HTERT RPE-1 (cell line): ENCODE data around the gene FCMR.
"Not testable (repeated sequence)": the region's sequence is repeated elsewhere in the genome, so short reads cannot be mapped to it uniquely, and the experiment has no call there.

Experiments
- in situ Hi-C: fragments of 300-500 bp; cut with MboI; formaldehyde crosslinking; loops from 4 replicates; pipeline ENCODE4 v1.14.3; 2020; ENCODE audit warnings: low sequenced_read_pairs

Gene FCMR

DNA sequence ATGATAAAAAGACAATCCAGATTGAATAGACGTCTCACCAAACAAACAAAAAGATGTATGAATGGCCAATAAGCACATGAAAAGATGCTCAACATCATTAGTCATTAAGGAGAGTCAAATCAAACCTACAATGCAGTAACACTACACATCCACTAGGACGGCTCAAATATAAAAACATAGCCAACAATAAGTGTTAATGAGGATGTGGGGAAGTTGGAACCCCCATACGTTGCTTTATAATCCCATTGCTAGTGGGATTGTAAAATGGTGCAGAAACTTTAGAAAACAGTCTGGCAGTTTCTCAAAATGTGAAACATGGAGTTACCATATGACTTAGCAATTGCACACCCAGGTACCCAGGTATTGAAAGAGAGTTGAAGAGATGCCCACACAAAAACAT, 39.2 kb downstream of the FCMR start:
- in situ Hi-C loops, result no loop called here

DNA sequence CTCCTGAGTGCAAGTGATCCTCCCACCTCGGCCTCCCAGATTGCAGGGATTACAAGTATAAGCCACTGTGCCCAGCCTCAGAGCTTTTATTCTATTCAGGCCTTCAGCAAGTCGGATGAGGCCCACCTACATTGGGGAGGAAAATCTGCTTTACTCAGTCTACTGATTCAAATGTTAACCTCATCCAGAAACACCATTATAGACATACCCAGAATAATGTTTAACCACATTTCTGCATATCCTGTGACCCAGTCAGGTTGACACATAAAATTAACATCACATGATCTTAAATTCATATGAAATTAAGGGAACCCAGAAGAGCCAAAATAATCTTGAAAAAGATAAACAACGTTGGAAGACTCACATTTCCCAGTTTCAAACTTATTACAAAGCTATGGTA, 41.4 kb downstream of the FCMR start:
- in situ Hi-C loops, result no loop called here

DNA sequence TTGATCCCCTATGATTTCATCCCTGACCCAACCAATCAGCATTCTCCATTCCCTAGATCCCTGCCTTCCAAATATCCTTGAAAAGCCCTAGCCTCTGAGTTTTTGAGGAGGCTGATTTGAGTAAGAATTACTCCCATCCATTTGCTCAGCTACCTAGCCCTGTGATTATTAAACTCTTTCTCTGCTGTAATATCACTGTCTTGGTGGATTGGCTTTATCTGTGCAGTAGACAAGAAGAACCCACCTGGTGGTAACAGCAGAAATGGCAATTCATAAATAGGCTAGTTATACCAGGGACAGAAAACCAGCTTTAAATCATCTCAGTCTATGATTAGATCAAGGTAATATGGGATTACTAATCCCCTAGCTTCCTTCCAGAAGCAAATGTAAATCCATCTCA, 43.3 kb downstream of the FCMR start:
- in situ Hi-C loops, result no loop called here

DNA sequence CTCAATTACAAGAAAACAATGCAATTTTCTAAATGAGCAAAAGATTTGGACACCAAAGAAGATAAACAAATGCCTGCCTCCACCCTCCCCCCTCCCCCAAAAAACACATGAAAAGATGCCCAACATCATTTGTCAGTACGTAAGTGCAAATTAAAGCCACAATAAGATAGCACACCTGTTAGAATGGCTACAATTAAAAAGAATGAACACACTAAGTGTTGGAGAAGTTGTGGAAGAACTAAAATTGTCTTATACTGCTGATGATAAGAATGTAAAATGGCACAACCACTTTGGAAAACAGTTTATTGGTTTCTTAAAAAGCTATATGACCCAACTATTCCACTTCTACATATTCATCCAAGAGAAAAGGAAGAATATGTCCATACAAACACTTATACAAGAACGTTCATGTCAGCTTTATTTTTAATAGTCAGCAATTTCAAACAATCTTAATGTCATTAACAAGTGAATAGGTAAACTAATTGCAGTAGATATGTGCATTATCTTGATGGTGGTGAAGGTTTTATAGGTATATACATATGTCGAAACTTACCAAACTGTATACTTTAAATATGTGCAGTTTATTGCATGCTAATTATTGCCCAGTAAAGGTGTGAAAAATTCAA, 45.9 kb downstream of the FCMR start:
- in situ Hi-C loops, result no loop called here

DNA sequence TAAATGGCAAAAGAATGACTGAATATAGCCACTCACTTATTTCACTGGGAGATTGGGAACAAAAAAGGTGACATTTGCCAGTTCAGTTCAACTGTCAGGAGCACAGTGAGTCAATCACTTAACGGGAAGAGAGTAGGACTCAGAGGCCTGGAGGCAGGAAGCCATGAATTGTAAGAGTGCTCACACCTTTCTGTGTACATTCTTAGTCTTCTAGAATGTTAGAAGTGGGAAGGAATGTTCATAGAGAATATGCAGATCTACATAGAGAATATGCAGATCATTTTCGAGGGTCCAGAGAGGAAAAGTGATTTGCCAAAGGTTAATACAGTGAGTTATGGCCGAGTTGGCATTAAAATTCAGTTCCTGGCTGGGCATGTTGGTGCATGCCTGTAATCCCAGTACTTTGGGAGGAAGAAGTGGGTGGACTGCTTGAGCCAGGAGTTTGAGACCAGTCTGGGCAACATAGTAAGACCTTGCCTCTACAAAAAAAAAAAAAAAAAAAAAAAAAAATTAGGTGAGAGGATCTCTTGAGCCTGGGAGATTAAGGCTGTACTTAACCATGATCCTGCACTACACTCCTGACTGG, 48.0 kb downstream of the FCMR start:
- in situ Hi-C loops, result no loop called here

DNA sequence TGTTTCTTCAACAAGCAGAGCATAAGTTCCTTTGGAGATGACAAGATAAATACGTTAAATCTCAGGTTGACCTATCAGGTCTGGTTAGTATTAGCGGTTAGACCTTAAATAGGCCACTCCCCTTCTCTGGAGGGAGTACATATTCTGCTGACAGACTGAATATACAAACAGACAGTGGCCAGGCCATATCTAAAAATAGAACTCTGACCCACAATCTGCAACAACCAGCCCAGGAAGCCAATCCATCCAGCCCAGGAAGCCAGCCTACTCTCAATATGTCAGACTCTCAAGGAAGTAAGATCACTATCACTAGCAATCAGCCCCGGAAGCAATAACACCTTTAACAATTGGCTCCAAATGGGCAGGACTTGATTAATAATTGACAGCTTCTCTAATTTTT, 49.6 kb downstream of the FCMR start:
- in situ Hi-C loops, result no loop called here

DNA sequence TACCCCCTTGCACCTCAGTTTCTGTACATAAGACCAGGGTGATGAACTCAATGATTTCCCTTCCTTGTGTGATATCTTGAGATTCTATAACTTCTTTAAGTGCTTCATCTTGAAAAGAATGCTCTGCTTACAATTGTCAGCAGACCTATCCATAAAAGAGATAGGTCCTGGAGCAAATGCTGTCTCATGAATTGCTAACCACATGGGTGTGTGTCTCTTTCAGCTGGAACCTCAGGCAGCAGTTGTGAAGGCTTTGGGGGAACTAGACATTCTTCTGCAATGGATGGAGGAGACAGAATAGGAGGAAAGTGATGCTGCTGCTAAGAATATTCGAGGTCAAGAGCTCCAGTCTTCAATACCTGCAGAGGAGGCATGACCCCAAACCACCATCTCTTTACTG, 53.5 kb downstream of the FCMR start:
- in situ Hi-C loops, result no loop called here

DNA sequence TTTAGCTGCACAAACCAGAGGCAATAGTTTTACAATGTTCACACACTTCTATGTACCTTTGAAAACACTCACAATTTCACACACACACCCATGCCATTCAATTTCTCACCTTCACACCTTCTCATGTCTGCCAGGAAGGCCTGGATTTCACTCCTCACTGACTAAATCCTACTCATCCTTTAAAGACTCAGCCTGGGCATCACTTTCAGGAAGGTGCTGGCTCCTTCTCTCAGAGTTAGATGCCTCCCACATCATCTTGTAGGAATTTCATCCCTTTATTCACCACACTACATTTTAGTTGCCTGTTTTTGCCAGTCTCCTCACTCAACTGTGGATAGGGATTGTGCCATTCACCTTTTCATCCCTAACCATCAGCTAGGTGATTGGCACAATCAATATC, 54.0 kb downstream of the FCMR start:
- in situ Hi-C loops, result no loop called here

DNA sequence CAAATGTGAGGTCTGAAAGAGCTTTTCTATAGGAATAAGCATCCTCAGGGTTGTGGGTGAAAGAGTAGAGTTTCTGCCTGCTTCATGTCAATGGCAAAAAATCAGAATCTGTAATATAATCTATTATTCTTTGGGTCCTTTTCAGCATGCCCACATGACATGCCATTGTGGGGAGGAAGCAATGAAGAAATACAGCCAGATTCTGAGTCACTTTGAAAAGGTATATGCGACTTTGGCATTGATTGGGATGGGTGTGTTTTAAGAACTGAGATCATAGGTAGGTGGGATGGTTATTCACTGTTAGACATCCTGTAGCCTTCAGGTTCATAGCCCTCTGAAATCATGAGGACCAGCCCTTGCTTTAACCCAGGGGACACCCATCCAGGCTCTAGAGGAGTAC, 54.5 kb downstream of the FCMR start:
- in situ Hi-C loops, result no loop called here

DNA sequence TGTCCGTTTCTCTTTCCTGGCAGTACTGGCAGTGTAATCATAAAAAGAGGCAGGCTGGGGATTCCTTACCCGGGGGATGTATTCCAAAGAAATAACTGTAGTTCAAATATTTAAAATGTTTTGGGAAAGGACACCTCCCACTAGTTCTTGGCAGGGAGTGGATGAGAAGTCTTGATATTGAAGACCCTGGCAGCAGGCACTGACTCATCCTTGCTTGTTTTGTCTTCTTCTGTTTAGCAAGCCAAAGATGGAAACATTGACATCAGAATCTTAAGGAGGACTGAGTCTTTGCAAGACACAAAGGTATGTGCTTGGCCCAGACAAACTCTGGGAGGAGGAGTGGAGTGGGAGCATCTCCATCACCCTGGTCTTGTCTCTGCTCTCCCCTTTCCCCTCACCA, 55.7 kb downstream of the FCMR start:
- in situ Hi-C loops, result no loop called here

DNA sequence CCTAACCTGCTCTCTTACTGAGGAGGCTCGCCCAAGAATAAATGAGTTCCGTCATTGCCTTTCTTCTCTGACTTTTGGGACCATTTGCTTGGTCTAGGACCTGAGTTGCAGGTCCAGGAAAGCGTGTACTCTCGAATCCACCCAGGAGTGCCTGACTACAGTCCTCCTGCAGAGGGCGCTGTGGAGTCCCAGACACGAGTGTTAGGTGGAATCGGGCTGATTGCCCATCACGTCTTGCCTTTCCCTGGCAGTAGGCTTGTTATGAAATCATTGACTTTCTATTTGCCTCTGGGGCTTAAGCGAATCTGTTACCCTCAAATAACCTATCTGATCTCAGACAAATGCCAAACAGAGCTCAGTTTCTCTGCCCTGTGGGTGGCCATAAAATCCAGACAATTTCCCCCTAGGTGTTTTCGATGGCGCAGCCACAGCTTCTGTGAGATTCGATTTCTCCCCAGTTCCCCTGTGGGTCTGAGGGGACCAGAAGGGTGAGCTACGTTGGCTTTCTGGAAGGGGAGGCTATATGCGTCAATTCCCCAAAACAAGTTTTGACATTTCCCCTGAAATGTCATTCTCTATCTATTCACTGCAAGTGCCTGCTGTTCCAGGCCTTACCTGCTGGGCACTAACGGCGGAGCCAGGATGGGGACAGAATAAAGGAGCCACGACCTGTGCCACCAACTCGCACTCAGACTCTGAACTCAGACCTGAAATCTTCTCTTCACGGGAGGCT, 56.6 kb downstream of the FCMR start, which contains the start of gene IL20:
Gene IL20 (plus strand): TSS at position 685 of the 733 bp plus-strand sequence. CDS start 230 bp downstream, outside the sequence.
- in situ Hi-C loops, result no loop called here

DNA sequence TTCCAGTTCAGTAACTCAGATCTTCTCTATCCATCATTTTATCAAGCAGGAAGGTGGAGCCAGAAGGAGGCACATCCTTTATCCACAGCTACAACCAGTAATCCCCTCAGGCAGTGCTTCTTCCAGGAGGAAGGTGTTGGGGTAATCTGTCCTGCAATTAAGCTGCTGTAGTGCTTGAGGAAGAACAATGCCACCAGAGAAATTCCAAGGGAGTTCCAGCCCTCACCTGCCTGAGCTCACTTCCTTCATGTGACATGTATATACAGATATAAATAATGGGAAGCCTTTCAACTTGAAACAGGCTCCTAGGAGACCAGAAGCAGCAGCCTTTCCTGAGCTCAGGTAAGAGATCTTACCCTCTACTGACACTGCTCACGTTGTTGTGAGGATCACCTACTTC, 58.5 kb downstream of the FCMR start:
- in situ Hi-C loops, result no loop called here

DNA sequence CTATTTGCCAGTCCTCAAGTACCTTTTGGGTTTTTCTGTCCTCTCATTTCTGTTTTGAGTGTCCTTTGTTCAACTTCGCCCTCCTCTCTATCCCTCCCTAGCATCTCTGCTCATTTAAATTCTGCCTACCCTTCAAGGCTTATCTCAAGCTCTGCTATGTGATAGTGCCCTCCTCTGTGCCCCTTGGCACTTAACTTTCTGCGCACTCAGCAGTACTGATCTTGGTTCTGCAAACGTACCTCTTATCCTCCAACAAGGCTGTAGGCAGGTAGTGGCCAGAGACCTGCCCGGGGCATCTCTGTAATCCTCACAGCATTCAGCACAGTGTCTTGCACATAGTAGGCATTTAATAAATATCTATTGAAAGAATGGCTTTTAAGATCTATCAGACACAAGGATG, 61.6 kb downstream of the FCMR start:
- in situ Hi-C loops, result no loop called here

DNA sequence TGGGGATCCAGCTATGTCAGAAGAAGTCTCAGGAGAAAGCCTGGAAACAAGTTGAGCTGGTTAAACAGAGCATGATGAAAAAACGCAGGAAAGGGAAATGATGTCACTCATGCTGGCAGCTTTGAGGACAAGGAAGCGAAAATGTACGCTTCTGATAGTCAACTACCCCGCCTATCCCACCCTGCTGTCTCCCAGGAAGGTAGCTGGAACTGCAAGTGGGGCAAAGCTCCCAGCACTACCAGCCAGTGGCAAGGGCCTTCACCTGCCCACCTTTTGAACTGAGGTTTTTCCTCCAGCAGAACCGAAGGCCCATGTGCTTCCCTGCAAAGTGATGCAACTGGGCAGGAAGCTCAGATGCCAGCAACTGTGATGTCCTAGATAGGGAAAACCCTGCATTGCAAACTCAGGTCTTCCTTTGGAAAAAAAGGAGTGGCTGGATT, 62.6 kb downstream of the FCMR start:
- in situ Hi-C loops, result no loop called here

DNA sequence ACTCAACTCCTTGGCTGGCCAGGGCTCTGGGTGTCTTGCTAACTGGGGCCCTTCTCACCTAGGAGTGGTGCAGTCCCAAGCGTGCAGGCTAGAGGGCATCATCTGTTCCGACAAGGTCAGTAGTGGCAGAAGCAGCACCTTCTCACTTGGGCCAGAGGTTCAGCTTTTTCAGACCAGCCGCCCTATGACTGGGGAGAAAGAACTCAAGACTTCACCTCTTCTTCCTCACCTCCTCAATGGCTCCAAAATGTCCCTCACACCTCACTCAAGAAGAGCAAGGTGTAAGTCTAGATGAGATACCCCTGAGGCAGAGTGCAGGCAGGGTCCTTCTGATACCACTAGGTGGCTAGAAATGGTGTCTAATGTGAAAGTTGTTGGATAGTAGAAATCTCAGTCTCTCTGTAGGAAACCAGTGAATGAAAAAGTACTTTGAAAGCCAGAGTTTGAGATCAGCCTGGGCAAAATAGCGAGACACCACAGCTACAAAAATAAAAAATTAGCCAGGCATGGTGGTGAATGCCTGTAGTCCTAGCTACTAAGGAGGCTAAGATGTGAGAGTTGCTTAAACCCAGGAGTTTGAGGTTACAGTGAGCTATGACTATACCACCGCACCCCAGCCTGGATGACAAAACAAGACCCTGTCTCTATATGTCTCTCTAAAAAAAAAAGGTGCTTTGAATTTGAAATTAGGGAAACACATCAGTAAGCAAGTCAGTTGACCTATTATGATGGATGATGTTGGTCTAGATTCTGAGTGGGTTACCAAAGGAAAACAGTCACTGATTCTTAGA, 64.9 kb downstream of the FCMR start:
- in situ Hi-C loops, result no loop called here

DNA sequence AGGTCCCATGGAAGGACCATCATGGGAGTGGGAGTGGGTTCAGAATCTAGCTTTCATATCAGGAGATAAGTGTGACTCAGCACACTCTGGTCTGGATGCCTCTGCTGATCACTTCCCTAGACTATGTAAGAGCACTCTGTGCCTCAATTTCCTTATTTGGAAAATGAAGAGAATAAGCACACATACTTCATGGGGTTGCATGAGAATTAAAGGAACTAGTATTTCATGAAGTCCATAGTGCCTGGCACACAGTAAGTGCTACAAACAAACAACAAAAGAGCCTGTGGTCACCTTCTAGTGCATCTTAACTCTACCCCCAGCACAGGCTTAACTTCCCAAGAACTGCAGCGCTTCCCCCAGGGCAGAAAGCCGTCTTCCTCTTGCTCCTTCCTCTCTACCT, 65.9 kb downstream of the FCMR start:
- in situ Hi-C loops, result no loop called here

DNA sequence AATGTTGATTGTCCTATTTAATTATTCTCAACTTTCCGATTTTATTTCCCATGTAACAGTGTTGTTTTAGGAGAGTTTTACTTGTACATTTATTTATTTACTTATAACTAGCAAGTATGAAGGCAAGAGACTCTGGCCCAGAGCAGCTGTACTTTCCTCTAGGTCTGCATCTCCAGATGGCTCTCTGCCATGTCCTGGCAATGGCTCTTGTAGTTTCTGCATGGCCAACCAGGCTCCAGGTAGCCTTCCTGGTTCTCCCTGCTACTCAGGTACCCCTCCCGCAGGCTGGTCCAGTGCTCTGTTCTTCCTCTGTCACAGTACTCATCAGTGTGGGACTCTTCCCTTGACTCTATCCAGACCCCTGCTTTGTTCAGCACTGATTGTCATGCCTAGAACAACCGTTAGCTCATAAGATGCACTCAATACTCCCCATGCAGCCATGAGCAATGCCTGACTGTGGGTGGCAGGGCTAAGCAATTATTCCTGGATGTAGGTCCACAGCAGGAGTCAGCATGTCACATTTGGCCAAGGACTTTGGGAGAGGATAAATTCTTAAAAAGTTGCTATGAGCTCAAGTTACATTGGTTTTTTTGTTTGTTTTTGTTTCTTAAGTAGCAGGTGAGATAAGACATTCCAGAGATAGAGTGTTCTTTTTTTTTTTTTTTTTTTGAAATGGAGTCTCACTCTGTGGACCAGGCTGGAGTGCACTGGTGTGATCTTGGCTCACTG, 67.2 kb downstream of the FCMR start:
- in situ Hi-C loops, result no loop called here

DNA sequence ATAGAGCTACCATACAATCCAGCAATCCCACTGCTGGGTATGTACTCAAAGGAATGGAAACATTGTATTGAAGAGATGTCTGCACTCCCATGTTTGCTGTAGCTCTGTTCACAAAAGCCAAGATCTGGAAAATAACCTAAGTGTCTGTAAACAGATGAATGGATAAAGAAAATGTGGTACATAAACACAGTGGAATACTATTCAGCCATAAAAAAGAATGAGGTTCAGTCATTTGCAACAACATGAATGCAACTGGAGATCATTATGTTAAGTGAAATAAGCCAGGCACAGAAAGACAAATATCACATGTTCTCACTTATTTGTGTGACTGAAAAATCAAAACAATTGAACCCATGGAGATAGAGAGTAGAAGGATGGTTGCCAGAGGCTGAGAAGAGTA, 68.0 kb downstream of the FCMR start:
- in situ Hi-C loops, result not testable (repeated sequence)
